GM18951 (cell line): ENCODE measurements around the gene PHKA1.
"Not testable (repeated sequence)": the region's sequence is repeated elsewhere in the genome, so short reads cannot be mapped to it uniquely, and the experiment has no call there.

Source experiments
- POLR2A ChIP-seq: IDR thresholded peaks from 4 replicates; pipeline ENCODE4 v1.6.1; 2011; ENCODE audit warnings: mild to moderate bottlenecking; ENCODE audit not compliant: insufficient read length, insufficient read depth; ENCODE audit errors: extremely low read depth
- in situ Hi-C: fragments of 300-500 bp; cut with MboI; formaldehyde crosslinking; loops from one replicate; pipeline ENCODE4 v1.12.0; 2022; ENCODE audit warnings: low sequenced_read_pairs, mixed read lengths, inconsistent platforms; ENCODE audit not compliant: unreplicated experiment

PHKA1 gene

GRCh38 chrX:72572248-72573157 is 141.6 kb downstream of the PHKA1 start, which contains the start of gene HDAC8:
HDAC8 (minus strand) TSS chrX:72572843; CDS start chrX:72572761, 82 bp downstream.
- in situ Hi-C loops = no loop called here
- peak; percentile 47 for TF ChIP-seq POLR2A

GRCh38 chrX:72569786-72570185 is 144.3 kb downstream of the PHKA1 start:
- no peak for TF ChIP-seq POLR2A
- in situ Hi-C loops = no loop called here

- no peak for TF ChIP-seq POLR2A
- in situ Hi-C loops = no loop called here
Measured at GRCh38 chrX:72568406-72569092, 145.6 kb downstream of the PHKA1 start.

GRCh38 chrX:72566448-72566847 is 147.7 kb downstream of the PHKA1 start:
- no peak for TF ChIP-seq POLR2A
- in situ Hi-C loops = no loop called here

- in situ Hi-C loops = not testable (repeated sequence)
Measured at GRCh38 chrX:72559655-72560054, 154.5 kb downstream of the PHKA1 start.

GRCh38 chrX:72554448-72555140 is 159.5 kb downstream of the PHKA1 start:
- in situ Hi-C loops = no loop called here
- TF ChIP-seq POLR2A = no peak

- in situ Hi-C loops = not testable (repeated sequence)
Measured at GRCh38 chrX:72552443-72552842, 161.7 kb downstream of the PHKA1 start.

- no peak for TF ChIP-seq POLR2A
- in situ Hi-C loops = no loop called here
Measured at GRCh38 chrX:72545990-72546389, 168.1 kb downstream of the PHKA1 start.

- in situ Hi-C loops = no loop called here
- no peak for TF ChIP-seq POLR2A
Measured at GRCh38 chrX:72540318-72540717, 173.8 kb downstream of the PHKA1 start.

- in situ Hi-C loops = no loop called here
- TF ChIP-seq POLR2A = no peak
Measured at GRCh38 chrX:72539822-72540221, 174.3 kb downstream of the PHKA1 start.

GRCh38 chrX:72536542-72536941 is 177.6 kb downstream of the PHKA1 start:
- in situ Hi-C loops = no loop called here
- TF ChIP-seq POLR2A = no peak

- no peak for TF ChIP-seq POLR2A
- in situ Hi-C loops = no loop called here
Measured at GRCh38 chrX:72532366-72532765, 181.7 kb downstream of the PHKA1 start.
